NCI-H2171 (cell line): Measurements from ENCODE around the gene CLNS1A.
"Not testable (repeated sequence)": the region's sequence is repeated elsewhere in the genome, so short reads cannot be mapped to it uniquely, and the experiment has no call there.

Experiments
- DNase-seq: peaks from one replicate; lab custom pipeline; 2025; lab: John Stamatoyannopoulos, UW

The CLNS1A gene

GRCh38 chr11:77637345-77638165 is at the start of gene CLNS1A:
Gene CLNS1A (minus strand): TSS chr11:77637794. CDS start chr11:77637714, 80 bp downstream.
- peak; percentile 96 for DNase-seq

- no peak for DNase-seq
Observed at GRCh38 chr11:77687088-77687487, 49.5 kb upstream of the CLNS1A start.

- no peak for DNase-seq
Observed at GRCh38 chr11:77677138-77677537, 39.5 kb upstream of the CLNS1A start.

- DNase-seq, result no peak
Observed at GRCh38 chr11:77672264-77672663, 34.7 kb upstream of the CLNS1A start.

- DNase-seq, result no peak
Observed at GRCh38 chr11:77669848-77670511, 32.4 kb upstream of the CLNS1A start.

- DNase-seq, result no peak
Observed at GRCh38 chr11:77668760-77669159, 31.2 kb upstream of the CLNS1A start.

- DNase-seq, result no peak
Observed at GRCh38 chr11:77665240-77665965, 27.8 kb upstream of the CLNS1A start.

- no peak for DNase-seq
Observed at GRCh38 chr11:77661670-77662069, 24.1 kb upstream of the CLNS1A start.

- no peak for DNase-seq
Observed at GRCh38 chr11:77660947-77661346, 23.4 kb upstream of the CLNS1A start.

GRCh38 chr11:77658213-77659013 is 20.8 kb upstream of the CLNS1A start:
- DNase-seq, result no peak

GRCh38 chr11:77656362-77656761 is 18.8 kb upstream of the CLNS1A start:
- DNase-seq, result no peak

- no peak for DNase-seq
Observed at GRCh38 chr11:77654770-77655434, 17.3 kb upstream of the CLNS1A start.

GRCh38 chr11:77650123-77650522 is 12.5 kb upstream of the CLNS1A start:
- no peak for DNase-seq

GRCh38 chr11:77647654-77648305 is 10.2 kb upstream of the CLNS1A start:
- no peak for DNase-seq

GRCh38 chr11:77644887-77645286 is 7.3 kb upstream of the CLNS1A start:
- DNase-seq, result no peak

GRCh38 chr11:77642228-77642627 is 4.6 kb upstream of the CLNS1A start:
- no peak for DNase-seq

- DNase-seq, result no peak
Observed at GRCh38 chr11:77636731-77637344, 756 bp downstream of the CLNS1A start.

- not testable (repeated sequence) for DNase-seq
Observed at GRCh38 chr11:77633926-77634325, 3.7 kb downstream of the CLNS1A start.

GRCh38 chr11:77630157-77630710 is 7.4 kb downstream of the CLNS1A start:
- no peak for DNase-seq

GRCh38 chr11:77619576-77620198 is 17.9 kb downstream of the CLNS1A start:
- DNase-seq, result peak; percentile 50
